Stimulated activated CD4-positive, alpha-beta T cell treated with anti-CD3 and anti-CD28 coated beads, Interleukin-1b, Interleukin-23, amount 100 ng/mL, for 4 hours (primary cell): ENCODE data around the gene PTPN7.
"Not testable (repeated sequence)": the region's sequence is repeated elsewhere in the genome, so short reads cannot be mapped to it uniquely, and the experiment has no call there.

ENCODE experiments used
- DNase-seq, 2 donors: peaks; one replicate each; pipeline ENCODE4 v3.0.0-alpha.2; 2020; ENCODE audit warnings: low read depth in 2 of 2

The PTPN7 gene

GRCh38 chr1:202167054-202167453, 6.7 kb upstream of the PTPN7 start:
- DNase-seq, result not testable (repeated sequence)

GRCh38 chr1:202165942-202166843, 5.8 kb upstream of the PTPN7 start:
- no peak for DNase-seq

- peak; percentile 58 to 61 for DNase-seq
Observed at GRCh38 chr1:202165267-202165941, 5.0 kb upstream of the PTPN7 start.

GRCh38 chr1:202164271-202165037, 4.1 kb upstream of the PTPN7 start:
- peak in 1 of 2 donors; percentile 60 for DNase-seq

- no peak for DNase-seq
Observed at GRCh38 chr1:202163281-202164270, 3.2 kb upstream of the PTPN7 start.

GRCh38 chr1:202162418-202163280, 2.2 kb upstream of the PTPN7 start:
- no peak for DNase-seq

GRCh38 chr1:202162047-202162417, 1.6 kb upstream of the PTPN7 start:
- no peak for DNase-seq

GRCh38 chr1:202161151-202162046, 997 bp upstream of the PTPN7 start:
- DNase-seq, result no peak

- peak in 1 of 2 donors; percentile 63 for DNase-seq
Observed at GRCh38 chr1:202159534-202160371, 649 bp downstream of the PTPN7 start.

- DNase-seq, result no peak
Observed at GRCh38 chr1:202158810-202159533, 1.4 kb downstream of the PTPN7 start.

- DNase-seq, result no peak
Observed at GRCh38 chr1:202157945-202158344, 2.5 kb downstream of the PTPN7 start.

- no peak for DNase-seq
Observed at GRCh38 chr1:202156590-202156989, 3.8 kb downstream of the PTPN7 start.

- no peak for DNase-seq
Observed at GRCh38 chr1:202155478-202156021, 4.9 kb downstream of the PTPN7 start.

GRCh38 chr1:202154766-202155477, 5.5 kb downstream of the PTPN7 start:
- no peak for DNase-seq

GRCh38 chr1:202154148-202154765, 6.1 kb downstream of the PTPN7 start:
- DNase-seq, result no peak

GRCh38 chr1:202153284-202153683, 7.1 kb downstream of the PTPN7 start:
- no peak for DNase-seq
